ENCODE data around the gene TOMT. TPM values are rescaled to one million over a fixed set of nuclear protein-coding genes. Genes with fewer than 3 reads are reported as not detected.

The TOMT gene
- total and polyA plus RNA-seq, 2 experiments from 2014 or later: not detected

DNA sequence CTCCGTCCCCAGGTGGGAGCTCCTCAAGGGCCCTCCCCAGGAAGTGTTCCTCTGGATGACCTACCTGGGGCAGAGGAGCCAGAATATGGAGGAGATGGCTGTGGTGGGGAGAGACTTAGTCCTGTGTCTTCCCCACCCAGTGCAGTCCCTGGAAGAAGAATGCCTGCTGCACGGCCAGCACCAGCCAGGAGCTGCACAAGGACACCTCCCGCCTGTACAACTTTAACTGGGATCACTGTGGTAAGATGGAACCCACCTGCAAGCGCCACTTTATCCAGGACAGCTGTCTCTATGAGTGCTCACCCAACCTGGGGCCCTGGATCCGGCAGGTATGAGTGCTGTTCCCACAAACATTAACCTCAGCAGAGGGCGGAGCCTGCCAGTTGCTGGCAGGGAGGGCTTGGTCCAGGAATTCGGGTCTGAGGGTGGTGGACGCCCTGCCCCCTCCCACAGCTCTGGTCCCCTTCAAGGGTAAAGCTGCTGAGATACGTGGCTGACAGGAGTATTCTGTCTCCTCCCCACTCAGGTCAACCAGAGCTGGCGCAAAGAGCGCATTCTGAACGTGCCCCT, 33.2 kb downstream of the TOMT start:
- Histone ChIP-seq H3K27ac (no peak overlapping the region), H3K9me2 (replicated peaks; ENCODE audit: insufficient read depth) (no peaks in the 10 kb centered on the region), H2AFZ (no peak overlapping the region), H3K79me2 (no peaks in the 10 kb centered on the region), H3K36me3 (replicated peaks; ENCODE audit: insufficient read depth, low read depth) (no peaks in the 10 kb centered on the region), H3K27me3 (no peaks in the 10 kb centered on the region), H3K4me1 (ENCODE audit: insufficient read depth) (no peaks in the 10 kb centered on the region), H3K4me3 (no peak overlapping the region), H4K20me1 (ENCODE audit: insufficient read depth, poor library complexity, severe bottlenecking) (no peaks in the 10 kb centered on the region), H3K4me2 (no peak overlapping the region), H3K9me3 (ENCODE audit: low read depth) (no peaks in the 10 kb centered on the region)
- TF ChIP-seq EZH2 (IDR thresholded peaks at IDR 0.05; ENCODE audit: borderline replicate concordance): no peak
- TF ChIP-seq, protein P1, sequence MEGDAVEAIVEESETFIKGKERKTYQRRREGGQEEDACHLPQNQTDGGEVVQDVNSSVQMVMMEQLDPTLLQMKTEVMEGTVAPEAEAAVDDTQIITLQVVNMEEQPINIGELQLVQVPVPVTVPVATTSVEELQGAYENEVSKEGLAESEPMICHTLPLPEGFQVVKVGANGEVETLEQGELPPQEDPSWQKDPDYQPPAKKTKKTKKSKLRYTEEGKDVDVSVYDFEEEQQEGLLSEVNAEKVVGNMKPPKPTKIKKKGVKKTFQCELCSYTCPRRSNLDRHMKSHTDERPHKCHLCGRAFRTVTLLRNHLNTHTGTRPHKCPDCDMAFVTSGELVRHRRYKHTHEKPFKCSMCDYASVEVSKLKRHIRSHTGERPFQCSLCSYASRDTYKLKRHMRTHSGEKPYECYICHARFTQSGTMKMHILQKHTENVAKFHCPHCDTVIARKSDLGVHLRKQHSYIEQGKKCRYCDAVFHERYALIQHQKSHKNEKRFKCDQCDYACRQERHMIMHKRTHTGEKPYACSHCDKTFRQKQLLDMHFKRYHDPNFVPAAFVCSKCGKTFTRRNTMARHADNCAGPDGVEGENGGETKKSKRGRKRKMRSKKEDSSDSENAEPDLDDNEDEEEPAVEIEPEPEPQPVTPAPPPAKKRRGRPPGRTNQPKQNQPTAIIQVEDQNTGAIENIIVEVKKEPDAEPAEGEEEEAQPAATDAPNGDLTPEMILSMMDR (IDR thresholded peaks at IDR 0.05; ENCODE audit: poor library complexity): no peak
- no peak for TF ChIP-seq EZH2phosphoT487 (IDR thresholded peaks at IDR 0.05; ENCODE audit: low read depth, severe bottlenecking, unreplicated experiment)
- WGBS (ENCODE audit: low lambda C conversion rate, missing lambda C conversion rate): 86% methylated on average over 12 of the region's 12 CpGs
- DNase-seq (ENCODE audit: low spot score): no peak

DNA sequence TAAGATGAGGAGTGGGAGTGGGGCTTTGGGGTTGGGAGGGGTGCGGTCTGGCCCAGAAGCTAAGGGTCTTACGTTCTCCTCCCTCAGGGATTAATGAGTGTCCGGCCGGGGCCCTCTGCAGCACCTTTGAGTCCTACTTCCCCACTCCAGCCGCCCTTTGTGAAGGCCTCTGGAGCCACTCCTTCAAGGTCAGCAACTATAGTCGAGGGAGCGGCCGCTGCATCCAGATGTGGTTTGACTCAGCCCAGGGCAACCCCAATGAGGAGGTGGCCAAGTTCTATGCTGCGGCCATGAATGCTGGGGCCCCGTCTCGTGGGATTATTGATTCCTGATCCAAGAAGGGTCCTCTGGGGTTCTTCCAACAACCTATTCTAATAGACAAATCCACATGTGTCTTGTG, 33.8 kb downstream of the TOMT start:
- no peaks in the 10 kb centered on the region for H3K36me3 ChIP-seq (replicated peaks; ENCODE audit: insufficient read depth, low read depth)
- no peaks in the 10 kb centered on the region for H4K20me1 ChIP-seq (ENCODE audit: insufficient read depth, poor library complexity, severe bottlenecking)
- H2AFZ ChIP-seq: no peak overlapping the region
- WGBS (ENCODE audit: low lambda C conversion rate, missing lambda C conversion rate): 95% methylated on average over 7 of the region's 11 CpGs
- H3K27me3 ChIP-seq: no peaks in the 10 kb centered on the region
- H3K9me2 ChIP-seq (replicated peaks; ENCODE audit: insufficient read depth): no peaks in the 10 kb centered on the region
- H3K9me3 ChIP-seq (ENCODE audit: low read depth): no peaks in the 10 kb centered on the region
- H3K79me2 ChIP-seq: no peaks in the 10 kb centered on the region
- no peak for DNase-seq (ENCODE audit: low spot score)
- H3K4me3 ChIP-seq: no peak overlapping the region
- H3K27ac ChIP-seq: no peak overlapping the region
- H3K4me1 ChIP-seq (ENCODE audit: insufficient read depth): no peaks in the 10 kb centered on the region
- H3K4me2 ChIP-seq: no peak overlapping the region
- TF ChIP-seq EZH2 (IDR thresholded peaks at IDR 0.05; ENCODE audit: borderline replicate concordance): no peak
- TF ChIP-seq, protein P1 (IDR thresholded peaks at IDR 0.05; ENCODE audit: poor library complexity): no peak
- TF ChIP-seq EZH2phosphoT487 (IDR thresholded peaks at IDR 0.05; ENCODE audit: low read depth, severe bottlenecking, unreplicated experiment): no peak

DNA sequence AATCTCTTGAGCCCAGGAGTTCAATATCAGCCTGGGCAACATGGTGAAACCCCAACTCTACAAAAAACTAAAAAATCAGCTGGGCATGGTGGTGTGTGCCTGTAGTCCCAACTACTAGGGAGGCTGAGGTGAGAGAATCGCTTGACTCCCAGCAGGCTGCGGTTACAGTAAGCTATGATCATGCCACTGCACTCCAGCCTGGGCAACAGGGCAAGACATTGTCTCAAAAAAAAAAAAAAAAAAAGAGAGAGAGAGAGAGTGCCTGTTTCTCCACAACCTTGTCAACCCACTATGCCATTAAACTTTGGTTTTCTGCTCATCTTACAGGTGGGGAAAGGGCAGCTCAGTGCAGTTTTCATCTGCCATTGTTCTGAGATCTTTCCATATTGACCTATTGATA, 34.9 kb downstream of the TOMT start:
- H3K36me3 ChIP-seq (replicated peaks; ENCODE audit: insufficient read depth, low read depth): no peaks in the 10 kb centered on the region
- WGBS (ENCODE audit: low lambda C conversion rate, missing lambda C conversion rate): 91% methylated on average over 2 of the region's 2 CpGs
- DNase-seq (ENCODE audit: low spot score): no peak
- no peaks in the 10 kb centered on the region for H3K79me2 ChIP-seq
- H4K20me1 ChIP-seq (ENCODE audit: insufficient read depth, poor library complexity, severe bottlenecking): no peaks in the 10 kb centered on the region
- no peak overlapping the region for H3K27ac ChIP-seq
- H3K4me3 ChIP-seq: no peak overlapping the region
- TF ChIP-seq EZH2 (IDR thresholded peaks at IDR 0.05; ENCODE audit: borderline replicate concordance) (no peak), EZH2phosphoT487 (IDR thresholded peaks at IDR 0.05; ENCODE audit: low read depth, severe bottlenecking, unreplicated experiment) (no peak)
- TF ChIP-seq, protein P1 (IDR thresholded peaks at IDR 0.05; ENCODE audit: poor library complexity): no peak
- H3K9me2 ChIP-seq (replicated peaks; ENCODE audit: insufficient read depth): no peaks in the 10 kb centered on the region
- no peaks in the 10 kb centered on the region for H3K4me1 ChIP-seq (ENCODE audit: insufficient read depth)
- no peaks in the 10 kb centered on the region for H3K9me3 ChIP-seq (ENCODE audit: low read depth)
- H2AFZ ChIP-seq: no peak overlapping the region
- H3K4me2 ChIP-seq: no peak overlapping the region
- no peaks in the 10 kb centered on the region for H3K27me3 ChIP-seq

All from hepatocyte (in vitro differentiated cells).